Endodermal cell (in vitro differentiated cells): Measurements from ENCODE around the gene DNAH11. TPM values are rescaled to one million over a fixed set of nuclear protein-coding genes. Genes with fewer than 3 reads are reported as not detected.
A peak's percentile ranks its signal among the peaks of the same experiment; 100 is the strongest.

Experiments used
- DNase-seq: peaks from one replicate; pipeline ENCODE4 v3.0.0-alpha.2; 2017
- H3K27ac ChIP-seq: 2 replicates; pipeline ENCODE4 v1.5.1; 2013; ENCODE audit warnings: mild to moderate bottlenecking, low read depth, low read length, moderate library complexity
- H3K27me3 ChIP-seq: 2 replicates; pipeline ENCODE4 v1.6.1; 2013; ENCODE audit warnings: mild to moderate bottlenecking, low read length, moderate library complexity; ENCODE audit not compliant: insufficient read depth, control insufficient read depth, poor library complexity, severe bottlenecking
- H3K36me3 ChIP-seq: 2 replicates; pipeline ENCODE4 v1.7.0; 2013; ENCODE audit warnings: mild to moderate bottlenecking, low read length, moderate library complexity; ENCODE audit not compliant: control insufficient read depth, insufficient read depth
- H3K4me1 ChIP-seq: one replicate; pipeline ENCODE4 v1.7.0; 2013; ENCODE audit warnings: low read length; ENCODE audit not compliant: control insufficient read depth, insufficient read depth
- H3K4me3 ChIP-seq: 2 replicates; pipeline ENCODE4 v1.5.1; 2013; ENCODE audit warnings: mild to moderate bottlenecking, low read length, moderate library complexity
- H3K9ac ChIP-seq: 2 replicates; pipeline ENCODE4 v1.6.1; 2013; ENCODE audit warnings: mild to moderate bottlenecking, low read length, moderate library complexity; ENCODE audit not compliant: poor library complexity, severe bottlenecking; ENCODE audit errors: extremely low read depth
- H3K9me3 ChIP-seq: 2 replicates; pipeline ENCODE4 v1.6.1; 2013; ENCODE audit warnings: mild to moderate bottlenecking, low read length, moderate library complexity; ENCODE audit not compliant: control insufficient read depth
- H3K27ac Mint-ChIP-seq: 2 replicates; pipeline ENCODE4 v1.8.0; 2020; ENCODE audit warnings: mixed read lengths
- H3K27me3 Mint-ChIP-seq: 2 replicates; pipeline ENCODE4 v1.8.0; 2021; ENCODE audit warnings: mild to moderate bottlenecking, mixed read lengths; ENCODE audit not compliant: insufficient read depth
- H3K36me3 Mint-ChIP-seq: 2 replicates; pipeline ENCODE4 v1.8.0; 2020; ENCODE audit warnings: low read depth, mixed read lengths
- H3K4me1 Mint-ChIP-seq: 2 replicates; pipeline ENCODE4 v1.8.0; 2020; ENCODE audit warnings: mixed read lengths
- H3K4me3 Mint-ChIP-seq: 2 replicates; pipeline ENCODE4 v1.8.0; 2020; ENCODE audit warnings: mild to moderate bottlenecking, moderate library complexity, mixed read lengths
- H3K9me3 Mint-ChIP-seq: 2 replicates; pipeline ENCODE4 v1.8.0; 2020; ENCODE audit warnings: mild to moderate bottlenecking, mixed read lengths
- WGBS, 2 experiments: methylation state at CpG; one replicate each; pipeline versions ENCODE4 v1.1.5 to v1.1.7; 2013; ENCODE audit warnings: missing lambda C conversion rate in 2 of 2, mixed read lengths in 1 of 2; ENCODE audit not compliant: insufficient coverage in 1 of 2, insufficient read length in 1 of 2; 5-methylcytosine and 5-hydroxymethylcytosine counted together
- total RNA-seq, 2 donors: library from RNA; stranded (reverse); fragmentation: NEBNext Ultra II Directional in 1 of 2; extraction: Animal tissue kit (Norgen Biotek cat#: 25700) in 1 of 2; gene quantifications; 2 replicates in 1 of 2; 3 replicates in 1 of 2; pipeline ENCODE4 v1.2.1, GENCODE V29; 2021
- TF ChIP-seq, protein P1 (sequence below): fragments of 200-600 bp; sonication (generic); conservative IDR thresholded peaks from 2 replicates; pipeline ENCODE4 v1.5.0; 2021; ENCODE audit warnings: antibody characterized with exemption, mild to moderate bottlenecking

The DNAH11 gene
- total RNA-seq, 2 donors from 2014 or later: 0.80 to 0.99 TPM

- Histone ChIP-seq H3K9me3 (no peaks in the 10 kb centered on the region), H3K36me3 (no peaks in the 10 kb centered on the region), H3K9ac (no peak overlapping the region), H3K27me3 (no peaks in the 10 kb centered on the region), H3K27ac (no peak overlapping the region), H3K4me3 (no peak overlapping the region), H3K4me1 (no peaks in the 10 kb centered on the region)
- peaks cover 2% of the 10 kb centered on the region for H3K27me3 Mint-ChIP-seq
- H3K4me1 Mint-ChIP-seq: no peaks in the 10 kb centered on the region
- 87 to 100% methylated on average over 2 of the region's 2 CpGs for WGBS, 2 experiments
- TF ChIP-seq, protein P1, sequence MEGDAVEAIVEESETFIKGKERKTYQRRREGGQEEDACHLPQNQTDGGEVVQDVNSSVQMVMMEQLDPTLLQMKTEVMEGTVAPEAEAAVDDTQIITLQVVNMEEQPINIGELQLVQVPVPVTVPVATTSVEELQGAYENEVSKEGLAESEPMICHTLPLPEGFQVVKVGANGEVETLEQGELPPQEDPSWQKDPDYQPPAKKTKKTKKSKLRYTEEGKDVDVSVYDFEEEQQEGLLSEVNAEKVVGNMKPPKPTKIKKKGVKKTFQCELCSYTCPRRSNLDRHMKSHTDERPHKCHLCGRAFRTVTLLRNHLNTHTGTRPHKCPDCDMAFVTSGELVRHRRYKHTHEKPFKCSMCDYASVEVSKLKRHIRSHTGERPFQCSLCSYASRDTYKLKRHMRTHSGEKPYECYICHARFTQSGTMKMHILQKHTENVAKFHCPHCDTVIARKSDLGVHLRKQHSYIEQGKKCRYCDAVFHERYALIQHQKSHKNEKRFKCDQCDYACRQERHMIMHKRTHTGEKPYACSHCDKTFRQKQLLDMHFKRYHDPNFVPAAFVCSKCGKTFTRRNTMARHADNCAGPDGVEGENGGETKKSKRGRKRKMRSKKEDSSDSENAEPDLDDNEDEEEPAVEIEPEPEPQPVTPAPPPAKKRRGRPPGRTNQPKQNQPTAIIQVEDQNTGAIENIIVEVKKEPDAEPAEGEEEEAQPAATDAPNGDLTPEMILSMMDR: no peak
- H3K27ac Mint-ChIP-seq: no peak overlapping the region
- H3K36me3 Mint-ChIP-seq: no peaks in the 10 kb centered on the region
- H3K4me3 Mint-ChIP-seq: no peak overlapping the region
- no peak for DNase-seq
- no peaks in the 10 kb centered on the region for H3K9me3 Mint-ChIP-seq
These were observed 205.0 kb downstream of the DNAH11 start for GRCh38 chr7:21747806-21748205.

- H3K4me1 ChIP-seq: no peaks in the 10 kb centered on the region
- no peaks in the 10 kb centered on the region for H3K4me1 Mint-ChIP-seq
- no peaks in the 10 kb centered on the region for H3K27me3 ChIP-seq
- TF ChIP-seq, protein P1: no peak
- H3K36me3 Mint-ChIP-seq: no peaks in the 10 kb centered on the region
- no peaks in the 10 kb centered on the region for H3K9me3 ChIP-seq
- H3K4me3 ChIP-seq: no peak overlapping the region
- no peaks in the 10 kb centered on the region for H3K36me3 ChIP-seq
- no peak overlapping the region for H3K4me3 Mint-ChIP-seq
- no peak overlapping the region for H3K9ac ChIP-seq
- H3K27ac ChIP-seq: no peak overlapping the region
- WGBS, 2 experiments: 87 to 91% methylated on average over 7 to 9 of the region's 9 CpGs
- no peak overlapping the region for H3K27ac Mint-ChIP-seq
- H3K27me3 Mint-ChIP-seq: peaks cover 2% of the 10 kb centered on the region
- H3K9me3 Mint-ChIP-seq: no peaks in the 10 kb centered on the region
- peak; percentile 59 for DNase-seq
These were observed 206.5 kb downstream of the DNAH11 start for GRCh38 chr7:21749378-21749777.

- Histone ChIP-seq H3K27ac (no peak overlapping the region), H3K4me1 (peaks cover 3% of the 10 kb centered on the region), H3K36me3 (no peaks in the 10 kb centered on the region), H3K4me3 (no peak overlapping the region), H3K9me3 (no peaks in the 10 kb centered on the region), H3K9ac (no peak overlapping the region), H3K27me3 (peaks cover 4% of the 10 kb centered on the region)
- DNase-seq: no peak
- no peak overlapping the region for H3K4me3 Mint-ChIP-seq
- no peaks in the 10 kb centered on the region for H3K27me3 Mint-ChIP-seq
- H3K36me3 Mint-ChIP-seq: no peaks in the 10 kb centered on the region
- peaks cover 6% of the 10 kb centered on the region for H3K4me1 Mint-ChIP-seq
- TF ChIP-seq, protein P1: peak; percentile 15
- no peaks in the 10 kb centered on the region for H3K9me3 Mint-ChIP-seq
- no peak overlapping the region for H3K27ac Mint-ChIP-seq
- WGBS, 2 experiments: 86% methylated on average over 3 of the region's 3 CpGs; no CpG with 5 or more reads in 1 of the 2 experiments
These were observed 210.2 kb downstream of the DNAH11 start for GRCh38 chr7:21753071-21753470.
